ENCODE measurements around the gene CLIP1.
"Not testable (repeated sequence)": the region's sequence is repeated elsewhere in the genome, so short reads cannot be mapped to it uniquely, and the experiment has no call there.

Gene CLIP1

DNA sequence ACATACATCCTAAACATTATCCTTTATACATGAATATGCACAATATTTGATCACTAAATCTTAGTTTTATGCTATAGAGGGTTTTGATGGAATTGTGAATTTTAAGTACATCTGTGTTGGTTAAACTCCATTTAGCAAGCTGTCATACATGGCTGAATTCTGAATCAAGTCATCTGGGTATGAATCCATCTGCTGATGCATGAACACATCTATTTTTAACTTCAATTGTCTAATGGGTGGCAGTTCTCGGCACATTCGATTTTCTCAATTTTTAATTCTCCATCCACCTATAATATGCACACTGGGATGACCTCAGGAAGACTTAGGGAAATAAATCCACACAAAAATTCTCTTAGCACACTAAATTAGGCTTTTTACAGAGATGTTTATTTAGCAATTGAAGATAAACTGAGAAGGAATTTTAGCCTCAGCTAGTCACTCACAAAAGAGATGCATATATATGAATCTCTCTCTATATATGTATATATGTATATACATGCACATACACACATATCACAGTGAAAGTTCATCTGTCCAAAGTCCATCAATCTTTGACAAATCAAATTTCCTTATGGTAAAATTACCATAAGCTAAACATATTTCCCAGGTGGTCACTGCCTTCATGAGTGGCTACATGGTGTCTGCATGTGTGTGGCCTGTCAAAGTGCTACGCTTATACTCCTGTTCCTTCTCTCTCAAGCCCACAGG lies 111.7 kb downstream of the CLIP1 start:
- no peak for DNase-seq

DNA sequence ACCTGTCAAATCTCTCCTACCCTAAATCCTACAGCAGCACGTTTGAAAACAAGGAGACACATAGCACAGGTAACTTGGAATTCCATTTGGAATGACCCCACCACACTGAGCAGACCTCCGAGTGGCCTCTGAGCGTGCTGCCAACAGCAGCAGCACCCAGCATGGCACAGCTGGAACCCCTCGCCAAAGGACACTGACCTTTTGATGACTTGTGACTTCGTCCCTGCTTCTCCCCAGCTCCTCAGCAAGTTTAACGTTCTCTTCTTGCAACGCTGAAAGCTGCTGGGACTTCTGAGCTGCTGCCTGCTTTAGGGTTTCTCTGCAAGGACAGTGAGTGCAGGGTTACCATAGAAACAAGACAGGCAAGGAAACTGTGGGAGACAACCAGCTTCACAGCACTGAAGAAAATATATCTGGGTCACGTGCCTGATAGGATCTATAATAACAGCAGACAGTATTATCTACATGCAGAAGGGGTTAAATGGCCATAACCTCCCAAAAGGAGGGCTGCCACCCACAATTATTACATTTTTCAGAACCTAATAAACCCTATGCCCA lies 112.8 kb downstream of the CLIP1 start:
- no peak for DNase-seq

DNA sequence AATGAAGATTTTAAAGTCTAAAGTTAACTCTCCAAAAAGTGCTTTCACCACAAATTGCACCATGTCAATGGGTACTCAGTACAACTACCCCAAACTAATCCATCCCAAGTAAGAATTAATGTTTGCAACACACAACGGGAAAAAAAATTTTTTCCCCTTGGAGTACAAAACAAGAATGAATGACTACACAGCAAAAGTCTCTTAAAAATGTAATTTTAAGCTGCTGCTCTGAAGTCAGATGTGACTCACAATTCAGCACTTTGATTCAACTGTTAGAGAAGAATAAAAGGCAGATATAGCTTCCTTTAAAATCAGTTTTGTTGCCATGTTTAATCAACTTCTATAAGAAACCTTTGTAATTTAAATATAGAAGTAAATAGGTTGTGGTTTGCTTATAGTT lies 113.7 kb downstream of the CLIP1 start:
- DNase-seq, result peak; percentile 40

DNA sequence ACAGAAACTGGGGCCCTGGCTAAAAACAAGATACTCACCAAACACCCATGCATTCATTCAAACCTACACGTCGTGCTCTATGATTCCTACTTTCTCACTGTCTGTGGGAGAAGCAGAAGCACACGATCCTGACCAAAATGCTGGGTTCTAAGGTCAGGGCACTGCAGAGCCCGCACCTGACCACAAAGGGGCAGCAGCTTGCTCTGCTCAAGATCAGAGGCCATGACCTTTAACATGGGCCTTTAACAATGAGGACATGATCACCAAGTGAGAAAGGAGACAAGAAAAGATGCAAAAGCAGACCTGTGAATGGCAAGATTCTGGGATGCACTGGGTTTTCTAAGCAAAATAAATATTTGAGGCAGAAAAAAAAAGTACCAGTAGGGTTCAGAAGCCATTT lies 116.1 kb downstream of the CLIP1 start:
- no peak for DNase-seq

DNA sequence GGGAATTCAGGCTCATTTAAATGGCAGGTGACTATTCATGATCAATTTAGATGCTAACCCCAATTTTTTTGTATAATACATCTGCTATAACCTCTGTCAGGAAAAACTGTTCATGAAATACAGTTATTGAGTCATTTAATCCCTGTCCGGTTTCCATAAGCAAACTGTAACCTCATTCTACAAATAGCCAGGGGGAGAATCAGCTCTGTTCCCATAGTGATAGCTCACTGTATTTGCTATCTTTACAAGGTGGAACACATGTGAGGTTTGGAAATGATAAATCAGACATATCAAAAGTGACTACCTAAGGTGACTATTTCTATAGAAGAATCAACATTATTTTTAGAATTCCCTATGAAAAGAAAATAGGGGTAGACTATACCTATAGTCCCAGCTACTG lies 117.5 kb downstream of the CLIP1 start:
- DNase-seq, result no peak

DNA sequence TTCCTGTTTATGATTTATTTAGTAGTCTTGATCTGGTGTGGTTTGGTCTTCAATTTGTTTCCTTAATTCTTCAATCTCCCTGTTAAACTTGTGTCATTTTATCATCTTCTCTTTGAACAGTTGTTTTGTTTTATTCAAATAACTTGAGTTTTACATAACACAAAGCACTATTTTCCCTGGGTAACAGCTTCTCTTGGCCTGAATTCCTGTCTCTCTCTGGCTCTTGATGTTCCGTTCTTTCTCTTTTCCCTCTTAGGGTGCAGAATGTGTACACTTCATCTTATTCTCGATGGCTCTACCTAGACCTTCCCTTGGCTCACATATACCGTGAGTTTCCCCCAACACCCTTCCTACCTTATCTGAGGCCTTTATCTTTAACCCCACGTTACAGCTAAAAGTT lies 119.4 kb downstream of the CLIP1 start:
- no peak for DNase-seq

DNA sequence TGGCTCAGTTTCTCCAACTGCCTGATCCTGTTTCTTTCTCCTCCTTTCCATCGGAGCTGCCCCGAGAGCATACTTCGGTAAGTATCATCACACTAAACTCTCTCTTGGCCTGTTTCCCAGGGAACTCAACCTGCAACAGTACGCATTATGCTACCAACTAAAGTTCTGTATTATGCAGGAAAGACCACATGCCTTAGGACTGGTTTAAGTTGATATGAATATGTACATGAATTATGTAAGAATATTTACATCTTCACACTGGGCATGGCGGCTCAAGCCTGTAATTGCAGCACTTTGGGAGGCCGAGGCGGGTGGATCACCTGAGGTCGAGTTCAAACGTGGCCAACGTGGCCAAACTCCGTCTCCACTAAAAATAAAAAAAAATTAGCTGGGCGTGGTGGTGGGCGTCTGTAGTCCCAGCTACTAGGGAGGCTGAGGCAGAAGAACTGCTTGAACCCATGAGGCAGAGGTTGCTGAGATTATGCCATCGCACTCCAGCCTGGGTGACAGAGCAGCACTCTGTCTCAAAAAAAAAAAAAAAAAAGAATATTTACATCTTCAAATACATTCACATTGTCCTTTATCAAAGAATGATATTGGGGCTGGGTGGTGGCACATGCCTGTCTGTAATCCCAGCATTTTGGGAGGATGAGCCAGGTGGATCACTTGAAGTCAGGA lies 124.3 kb downstream of the CLIP1 start:
- DNase-seq, result no peak

DNA sequence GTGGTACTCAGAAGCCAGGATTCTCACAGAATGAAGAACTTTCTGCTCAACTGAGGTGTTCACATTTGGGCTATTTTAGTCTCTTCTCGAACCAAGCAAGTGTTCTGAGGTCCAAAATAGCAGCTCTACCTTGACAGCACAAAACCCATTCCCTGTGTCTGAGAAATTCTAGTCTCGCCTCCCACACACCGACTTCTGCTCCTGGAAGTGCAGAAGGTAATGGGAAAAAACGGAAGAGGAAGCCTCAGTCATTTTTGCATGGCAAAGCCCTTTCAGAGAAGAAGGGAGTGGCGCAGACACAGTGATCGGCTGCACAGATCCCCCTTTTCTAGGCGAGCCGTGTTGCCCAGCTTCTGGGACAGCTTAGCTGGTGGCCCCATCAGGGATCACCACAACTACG lies 125.0 kb downstream of the CLIP1 start:
- no peak for DNase-seq

DNA sequence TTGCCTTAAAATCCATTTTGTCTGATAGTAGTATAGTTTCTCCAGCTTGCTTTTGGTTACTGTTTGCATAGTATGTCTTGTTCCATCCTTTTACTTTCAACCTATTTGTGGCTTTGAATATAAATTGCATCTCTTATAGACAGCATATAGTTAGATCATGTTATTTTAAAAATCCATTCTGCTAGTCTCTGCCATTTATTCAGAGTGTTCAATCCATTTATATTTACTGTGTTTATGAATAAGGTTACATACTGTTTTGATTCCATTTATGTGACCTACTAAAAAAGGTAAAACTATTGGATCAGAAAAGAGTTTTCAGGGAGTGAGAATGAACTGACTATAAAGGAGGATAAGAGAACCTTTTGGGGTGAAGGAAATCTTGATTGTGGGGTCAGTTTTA lies 126.6 kb downstream of the CLIP1 start:
- DNase-seq, result no peak

DNA sequence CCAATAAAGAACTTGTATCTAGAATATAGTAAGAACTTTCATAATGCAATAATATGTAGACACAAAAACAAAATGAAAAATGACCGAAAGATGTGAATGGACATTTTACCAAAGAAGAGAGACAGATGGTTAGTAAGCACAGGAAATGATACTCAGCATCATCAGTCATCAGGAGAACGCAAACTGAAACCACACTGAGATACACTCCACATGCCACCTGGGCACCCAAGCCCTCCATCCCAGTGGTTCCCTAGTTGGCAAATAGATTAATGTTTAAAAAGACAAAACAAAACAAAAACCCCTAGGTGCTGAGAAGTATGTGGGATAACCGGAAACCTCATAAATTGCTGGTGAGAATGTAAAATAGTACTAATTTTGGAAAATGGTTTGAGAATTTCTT lies 129.4 kb downstream of the CLIP1 start:
- no peak for DNase-seq

DNA sequence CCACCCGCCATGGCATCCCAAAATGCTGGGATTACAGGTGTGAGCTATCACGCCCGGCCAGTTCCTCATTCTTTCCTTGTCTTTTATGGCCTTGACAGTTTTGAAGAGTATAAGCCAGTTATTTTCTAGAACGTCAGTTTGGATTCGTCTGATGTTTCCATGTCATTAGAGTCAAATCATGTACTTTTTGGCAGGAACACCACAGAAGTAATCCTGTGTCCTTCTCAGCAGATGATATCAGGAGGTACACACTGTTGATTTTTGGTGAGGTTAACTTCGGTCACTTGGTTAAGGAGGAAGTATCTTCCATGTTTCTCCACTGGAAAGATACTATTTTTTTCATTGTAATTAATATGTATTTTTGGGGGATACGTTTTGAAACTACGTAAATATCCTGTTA lies 131.0 kb downstream of the CLIP1 start:
- no peak for DNase-seq

DNA sequence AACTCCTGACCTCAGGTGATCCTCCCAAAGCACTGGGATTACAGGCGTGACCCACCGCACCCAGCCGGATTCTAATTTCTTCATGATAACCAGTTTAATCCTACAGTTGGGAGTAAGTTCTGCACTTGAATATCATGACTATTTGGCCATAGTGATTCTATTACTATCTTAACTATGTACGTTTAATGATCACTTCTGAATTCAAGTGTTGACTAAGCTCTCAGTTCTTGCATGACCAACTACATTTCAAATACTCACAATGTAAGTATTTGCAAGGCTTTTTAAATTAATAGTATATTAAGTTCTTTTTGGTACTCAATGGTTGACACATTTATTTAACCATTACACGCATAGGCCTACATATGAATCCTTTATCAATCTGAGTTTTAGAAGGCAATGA lies 138.8 kb downstream of the CLIP1 start:
- DNase-seq, result no peak

DNA sequence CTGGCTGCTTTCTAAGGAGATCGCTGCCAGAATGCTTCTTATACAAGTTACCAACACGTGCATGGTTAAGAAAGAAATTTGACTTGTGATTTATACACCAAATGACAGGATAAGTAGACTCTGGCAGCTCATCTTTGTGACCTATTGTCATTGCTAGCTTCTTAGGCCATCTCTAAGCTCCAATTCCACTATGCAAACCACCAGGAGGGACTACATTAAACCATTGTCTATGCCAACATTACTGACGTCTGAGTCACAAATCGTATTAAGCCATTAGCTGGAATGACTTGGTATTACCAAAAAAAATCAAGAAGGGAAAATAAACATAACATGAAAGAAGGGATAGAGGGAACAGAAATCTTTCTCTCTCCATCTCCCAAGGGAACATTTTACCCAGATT lies 140.4 kb downstream of the CLIP1 start:
- peak; percentile 91 for DNase-seq

DNA sequence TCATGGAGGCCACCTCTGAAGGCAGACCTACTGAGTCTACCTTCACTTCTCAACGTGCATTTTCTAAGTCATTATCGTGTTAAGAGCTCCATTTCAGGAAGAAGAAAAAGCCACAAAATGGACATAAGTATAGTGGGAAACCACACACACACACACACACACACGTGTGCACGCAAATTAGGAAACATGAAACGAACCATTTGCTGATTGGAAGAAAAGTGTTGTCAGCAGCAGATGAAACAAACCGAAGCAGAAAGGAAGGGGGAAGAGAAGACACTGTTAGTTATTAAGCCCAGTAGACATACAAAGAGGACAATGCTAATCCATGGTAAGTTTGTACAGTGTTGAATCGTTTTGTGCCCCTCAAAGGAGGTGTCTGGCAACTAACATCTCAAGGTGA lies 146.2 kb downstream of the CLIP1 start:
- DNase-seq, result no peak

DNA sequence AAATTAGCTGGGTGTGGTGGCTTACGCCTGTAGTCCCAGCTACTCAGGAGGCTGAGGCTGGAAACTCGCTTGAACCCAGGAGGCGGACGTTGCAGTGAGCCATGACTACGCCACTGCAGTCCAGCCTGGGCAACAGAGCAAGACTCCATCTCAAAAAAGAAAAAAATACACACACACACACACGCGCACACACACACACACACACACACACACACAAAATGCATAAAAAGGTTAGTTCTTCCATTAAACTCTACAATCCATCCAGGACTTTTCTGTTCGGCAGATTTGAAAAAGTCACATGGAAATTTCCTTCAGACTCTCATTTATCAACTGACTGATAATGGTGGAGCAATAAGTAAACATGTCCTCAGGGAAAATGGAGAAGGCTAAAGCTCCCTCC lies 147.0 kb downstream of the CLIP1 start:
- no peak for DNase-seq

DNA sequence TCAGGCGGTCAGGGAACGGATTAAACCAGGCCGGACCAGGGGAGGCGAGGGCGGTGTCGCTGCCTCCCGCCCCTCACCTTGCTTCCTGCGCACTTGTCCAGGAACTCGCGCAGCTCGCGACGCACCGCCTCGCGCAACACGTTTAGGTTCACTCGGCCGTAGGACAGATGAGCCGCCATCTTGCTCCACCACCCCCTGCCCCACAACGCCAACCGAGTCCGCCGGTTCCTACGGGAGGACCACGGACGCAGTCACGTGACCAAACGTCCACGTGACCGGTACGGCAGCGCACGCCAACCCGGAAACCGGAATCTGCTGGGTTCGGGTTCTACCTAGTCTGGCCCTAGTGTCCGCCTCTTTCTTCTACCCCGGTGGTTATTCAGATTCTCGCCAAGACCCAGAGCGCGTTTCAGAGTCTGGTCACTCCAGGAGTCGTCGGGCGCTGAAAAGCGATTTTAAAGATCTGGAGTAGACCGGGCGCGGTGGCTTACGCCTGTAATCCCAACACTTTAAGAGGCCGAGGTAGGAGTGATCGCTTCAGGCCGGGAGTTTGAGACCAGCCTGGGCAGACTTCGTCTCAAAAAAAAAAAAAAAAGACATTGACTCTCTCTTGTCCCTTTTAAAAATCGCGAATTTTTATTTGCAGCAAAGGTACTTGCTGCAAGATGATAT lies 156.1 kb downstream of the CLIP1 start, which contains the start of gene VPS33A:
TSS of gene VPS33A (minus strand) at position 265 of the 672 bp plus-strand sequence. CDS start at position 179, 86 bp downstream.
- peak; percentile 99 for DNase-seq

DNA sequence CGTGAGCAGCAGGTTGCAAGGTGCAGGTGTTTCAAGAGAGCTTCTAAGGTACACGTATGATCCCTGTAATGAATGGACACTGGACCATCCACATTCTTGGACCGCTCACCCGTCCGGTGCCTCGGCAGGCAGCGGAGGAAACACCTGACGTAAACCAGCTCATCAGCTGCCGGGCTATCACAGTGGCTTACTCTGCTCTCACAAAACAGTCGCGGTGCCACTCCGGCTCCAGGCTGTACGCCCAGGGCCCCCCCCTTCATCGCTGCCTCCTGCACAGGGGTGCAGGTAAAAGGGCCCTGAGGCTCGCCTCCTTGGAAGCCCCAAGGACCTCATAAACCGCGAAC lies 156.6 kb downstream of the CLIP1 start:
- DNase-seq, result no peak

DNA sequence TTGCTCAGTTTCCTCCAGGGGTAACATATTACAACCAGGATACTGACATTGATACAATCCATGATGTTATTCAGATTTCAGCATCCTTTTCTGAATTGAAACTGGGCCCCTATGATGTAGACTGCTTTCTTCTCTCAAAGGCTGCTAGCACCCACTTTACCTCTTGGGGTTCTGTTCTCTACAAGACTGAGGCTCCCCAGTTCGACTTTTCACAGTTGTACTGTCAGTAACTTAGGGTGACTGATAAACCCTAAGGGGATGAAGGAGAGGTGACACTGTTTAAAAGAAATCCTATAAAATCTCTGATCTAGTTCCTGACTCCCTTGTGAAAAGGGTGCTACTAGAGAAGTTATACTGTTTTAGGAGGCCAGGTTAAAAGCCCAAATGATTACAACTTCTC lies 157.0 kb downstream of the CLIP1 start:
- no peak for DNase-seq

DNA sequence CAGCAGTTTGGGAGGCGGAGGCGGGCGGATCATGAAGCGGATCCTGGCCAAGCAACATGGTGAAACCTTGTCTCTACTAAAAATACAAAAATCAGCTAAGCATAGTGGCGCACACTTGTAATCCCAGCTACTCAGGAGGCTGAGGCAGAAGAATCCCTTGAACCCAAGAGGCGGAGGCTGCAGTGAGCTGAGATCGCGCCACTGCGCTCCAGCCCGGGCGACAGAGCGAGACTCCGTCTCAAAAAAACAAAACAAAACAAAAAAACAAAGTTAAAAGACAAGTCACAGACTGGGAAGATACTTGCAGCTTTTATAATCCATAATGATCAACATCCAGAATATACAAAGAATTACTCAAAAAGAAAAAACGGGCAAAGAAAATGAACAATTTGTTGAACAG lies 161.7 kb downstream of the CLIP1 start:
- DNase-seq, result not testable (repeated sequence)

DNA sequence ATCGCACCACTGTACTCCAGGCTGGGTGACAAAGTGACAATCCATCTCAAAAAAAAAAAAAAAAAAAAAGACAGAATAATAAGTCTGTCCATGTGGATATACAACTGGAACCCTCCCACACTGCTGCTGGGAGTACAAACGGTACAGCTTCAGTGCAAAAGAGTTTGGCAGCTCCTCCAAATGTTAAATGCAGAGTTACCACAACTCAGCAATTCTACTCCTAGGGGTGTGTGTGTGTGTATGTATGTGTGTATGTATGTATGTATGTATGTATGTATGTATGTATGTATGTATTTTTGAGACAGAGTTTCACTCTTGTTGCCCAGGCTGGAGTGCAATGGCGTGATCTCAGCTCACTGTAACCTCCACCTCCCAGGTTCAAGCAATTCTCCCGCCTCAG lies 163.5 kb downstream of the CLIP1 start:
- not testable (repeated sequence) for DNase-seq

DNA sequence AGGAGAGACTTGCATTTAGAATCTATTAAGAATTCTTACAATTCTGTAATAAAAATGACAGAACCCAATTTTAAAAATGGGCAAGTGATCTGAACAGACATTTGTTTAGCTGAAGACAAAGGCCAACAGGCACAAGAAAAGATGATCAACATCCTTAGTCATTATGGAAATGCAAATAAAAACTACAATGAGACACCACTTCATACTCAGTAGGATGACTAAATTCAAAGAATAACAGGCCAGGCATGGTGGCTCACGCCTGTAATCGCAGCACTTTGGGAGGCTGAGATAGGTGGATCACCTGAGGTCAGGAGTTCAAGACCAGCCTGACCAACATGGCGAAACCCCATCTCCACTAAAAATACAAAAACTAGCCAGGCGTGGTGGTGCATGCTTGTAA lies 164.0 kb downstream of the CLIP1 start:
- not testable (repeated sequence) for DNase-seq

DNA sequence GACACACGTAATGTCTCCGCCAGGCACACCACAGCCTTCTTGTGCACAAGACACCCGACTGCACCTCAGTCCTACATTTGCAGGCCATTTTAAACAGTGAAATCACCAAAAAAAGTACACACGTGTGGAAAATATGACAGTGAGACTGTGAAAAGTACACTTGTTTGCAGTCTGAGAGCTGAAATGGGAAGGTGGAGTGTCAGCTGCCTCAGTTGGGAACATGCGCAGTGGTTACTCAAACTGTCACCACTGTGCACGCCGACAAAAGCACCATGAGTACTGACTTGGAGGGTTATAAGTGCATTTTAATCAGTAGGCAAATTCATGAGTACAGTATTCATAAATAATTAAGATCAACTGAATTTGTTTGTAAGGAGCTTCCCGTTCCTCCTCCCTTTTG lies 171.9 kb downstream of the CLIP1 start:
- no peak for DNase-seq

DNA sequence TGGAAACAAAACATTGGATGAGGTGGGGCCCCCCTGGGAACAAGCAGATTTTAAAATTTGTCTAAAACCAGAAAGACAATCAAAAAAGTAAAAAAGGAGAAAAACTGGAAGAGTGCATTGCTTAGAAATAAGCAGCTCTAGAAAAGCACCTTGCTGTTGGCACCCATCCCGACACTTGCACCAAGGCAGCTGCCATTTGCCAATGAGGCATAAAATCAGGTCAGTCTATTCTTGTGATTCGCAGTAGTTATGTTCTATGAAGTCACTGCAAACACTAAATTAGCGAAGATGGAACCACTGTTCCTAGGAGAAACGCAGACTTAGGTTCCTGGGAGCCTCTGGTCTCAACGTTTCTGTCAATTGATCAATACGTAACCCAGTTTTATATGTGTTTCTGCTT lies 172.4 kb downstream of the CLIP1 start:
- no peak for DNase-seq

DNA sequence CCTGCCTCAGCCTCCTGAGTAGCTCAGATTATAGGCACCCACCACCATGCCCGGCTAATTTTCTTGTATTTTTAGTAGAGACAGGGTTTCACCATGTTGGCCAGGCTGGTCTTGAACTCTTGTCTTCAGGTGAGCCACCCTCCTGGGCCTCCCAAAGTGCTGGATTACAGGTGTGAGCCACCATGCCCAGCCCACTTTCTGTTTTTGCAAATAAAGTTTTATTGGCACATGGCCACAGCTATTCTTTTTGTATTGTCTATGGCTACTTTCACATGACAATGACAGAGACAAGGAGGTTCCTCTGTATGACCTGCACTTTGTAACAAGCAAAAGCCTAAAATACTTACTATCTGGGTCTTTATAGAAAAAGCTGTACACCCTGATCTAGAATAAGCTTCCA lies 176.9 kb downstream of the CLIP1 start:
- no peak for DNase-seq
